OCI-LY7 (cell line): ENCODE data around the gene IRGM.
A peak's percentile ranks its signal among the peaks of the same experiment; 100 is the strongest.

Experiments
- CTCF ChIP-seq: fragments of 200-600 bp; sonication (generic); conservative IDR thresholded peaks from 2 replicates; pipeline ENCODE4 v1.5.1; 2014; ENCODE audit warnings: mild to moderate bottlenecking, antibody characterized with exemption, low read length, moderate library complexity, mixed read lengths
- EZH2phosphoT487 ChIP-seq: fragments of 200-600 bp; sonication (generic); IDR thresholded peaks from 2 replicates; pipeline ENCODE4 v1.6.1; 2018; ENCODE audit warnings: low read depth, borderline replicate concordance, mild to moderate bottlenecking, mixed run types, antibody characterized with exemption, low read length, moderate library complexity, mixed read lengths

GRCh38 chr5:150801117-150801927 lies 45.0 kb upstream of the IRGM start:
- TF ChIP-seq CTCF (peak; percentile 81), EZH2phosphoT487 (no peak)
